Left lung (tissue), 10 donors: ENCODE results near the gene RHOC. TPM values are rescaled to one million over a fixed set of nuclear protein-coding genes. Genes with fewer than 3 reads are reported as not detected.

Source experiments
- ATAC-seq: fragments of 200-7000 bp; cut with Tn5 transposase; one replicate; pipeline ENCODE4 v1.9.1; 2020; ENCODE audit warnings: moderate library complexity
- DNase-seq, 4 donors: peaks; one replicate each; pipeline ENCODE4 v3.0.0-alpha.2; 2013 to 2020
- H3K27ac ChIP-seq, 2 donors: fragments of 200-600 bp; sonication (generic) in 1 of 2; one replicate each; pipeline versions ENCODE4 v1.5.0 to v1.8.0; 2020 to 2021
- H3K27me3 ChIP-seq, 2 donors: fragments of 200-600 bp; sonication (generic) in 1 of 2; one replicate each; pipeline versions ENCODE4 v1.5.0 to v1.8.0; 2020 to 2021
- H3K36me3 ChIP-seq, 2 donors: fragments of 200-600 bp; sonication (generic) in 1 of 2; one replicate each; pipeline versions ENCODE4 v1.5.0 to v1.8.0; 2020 to 2021
- H3K4me1 ChIP-seq, 2 donors: fragments of 200-600 bp; one replicate each; pipeline ENCODE4 v1.8.0; 2021
- H3K4me3 ChIP-seq, 2 donors: fragments of 200-600 bp; sonication (generic) in 1 of 2; one replicate each; pipeline versions ENCODE4 v1.5.0 to v1.8.0; 2020 to 2021; ENCODE audit warnings: mild to moderate bottlenecking in 1 of 2
- H3K9me3 ChIP-seq, 2 donors: fragments of 200-600 bp; sonication (generic) in 1 of 2; one replicate each; pipeline versions ENCODE4 v1.5.0 to v1.8.0; 2020 to 2021
- intact Hi-C, 2 donors: fragments of 100-400 bp; cut with DNase I; formaldehyde crosslinking; loops; one replicate each; pipeline versions ENCODE4 v1.11.2 to v1.14.2; 2022
- polyA plus RNA-seq, 6 donors: library from polyadenylated mRNA; unstranded; fragments of 120-200 nt; gene quantifications; one replicate each; pipeline ENCODE4 v1.2.1, GENCODE V29; 2013; ENCODE audit not compliant: insufficient read length in 6 of 6
- total RNA-seq, 2 donors: library from RNA; stranded (reverse); fragmentation: NEBNext Ultra II Directional; extraction: Animal tissue kit (Norgen Biotek cat#: 25700); gene quantifications; one replicate each; pipeline ENCODE4 v1.2.1, GENCODE V29; 2021
- TF ChIP-seq, protein P1 (sequence below), 2 donors: fragments of 200-600 bp; sonication (generic) in 1 of 2; IDR thresholded peaks; one replicate each; pipeline versions ENCODE4 v1.5.0 to v1.8.0; 2021; ENCODE audit warnings: antibody characterized with exemption in 2 of 2
- donor health status: DM: no; HTN: yes; CAD: no.
- donor health status: DM: no; HTN: no; CAD: no.

Gene RHOC
- total and polyA plus RNA-seq, 8 donors = 195 to 259 (median 208) TPM

DNA sequence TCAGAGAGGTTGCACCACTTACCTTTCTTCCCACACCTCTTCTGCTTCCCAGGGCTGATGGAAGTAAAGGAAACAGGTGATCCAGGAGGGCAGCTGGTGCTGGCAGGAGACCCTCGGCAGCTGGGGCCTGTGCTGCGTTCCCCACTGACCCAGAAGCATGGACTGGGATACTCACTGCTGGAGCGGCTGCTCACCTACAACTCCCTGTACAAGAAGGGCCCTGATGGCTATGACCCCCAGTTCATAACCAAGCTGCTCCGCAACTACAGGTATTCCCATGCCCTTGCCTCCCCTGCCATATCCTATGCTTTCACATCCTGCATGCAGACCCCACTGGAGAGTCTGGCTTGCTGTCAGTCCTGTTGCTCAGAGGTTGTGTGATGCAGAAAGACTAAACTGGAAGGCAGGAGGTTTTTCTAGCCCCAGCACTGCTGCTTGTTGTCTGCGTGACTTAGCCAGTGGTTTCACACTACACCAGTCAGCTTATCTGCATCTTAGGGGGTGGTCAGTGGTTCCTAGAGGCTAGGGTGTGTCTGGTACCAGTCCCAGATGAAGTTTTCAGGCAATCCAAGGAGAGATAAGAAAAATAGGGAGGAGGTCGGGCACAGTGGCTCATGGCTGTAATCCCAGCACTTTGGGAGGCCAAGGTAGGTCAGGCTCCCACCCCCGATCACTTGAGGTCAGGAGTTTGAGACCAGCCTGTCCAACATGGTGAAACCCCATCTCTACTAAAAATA lies 10.2 kb downstream of the RHOC start:
- TF ChIP-seq, protein P1, sequence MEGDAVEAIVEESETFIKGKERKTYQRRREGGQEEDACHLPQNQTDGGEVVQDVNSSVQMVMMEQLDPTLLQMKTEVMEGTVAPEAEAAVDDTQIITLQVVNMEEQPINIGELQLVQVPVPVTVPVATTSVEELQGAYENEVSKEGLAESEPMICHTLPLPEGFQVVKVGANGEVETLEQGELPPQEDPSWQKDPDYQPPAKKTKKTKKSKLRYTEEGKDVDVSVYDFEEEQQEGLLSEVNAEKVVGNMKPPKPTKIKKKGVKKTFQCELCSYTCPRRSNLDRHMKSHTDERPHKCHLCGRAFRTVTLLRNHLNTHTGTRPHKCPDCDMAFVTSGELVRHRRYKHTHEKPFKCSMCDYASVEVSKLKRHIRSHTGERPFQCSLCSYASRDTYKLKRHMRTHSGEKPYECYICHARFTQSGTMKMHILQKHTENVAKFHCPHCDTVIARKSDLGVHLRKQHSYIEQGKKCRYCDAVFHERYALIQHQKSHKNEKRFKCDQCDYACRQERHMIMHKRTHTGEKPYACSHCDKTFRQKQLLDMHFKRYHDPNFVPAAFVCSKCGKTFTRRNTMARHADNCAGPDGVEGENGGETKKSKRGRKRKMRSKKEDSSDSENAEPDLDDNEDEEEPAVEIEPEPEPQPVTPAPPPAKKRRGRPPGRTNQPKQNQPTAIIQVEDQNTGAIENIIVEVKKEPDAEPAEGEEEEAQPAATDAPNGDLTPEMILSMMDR (IDR thresholded peaks at IDR 0.05) = no peak
- H3K27me3 ChIP-seq = no peaks in the 10 kb centered on the region
- H3K27ac ChIP-seq = no peak overlapping the region
- peaks cover 17 to 29% of the 10 kb centered on the region in 2 donors for H3K4me1 ChIP-seq
- no peaks in the 10 kb centered on the region for H3K9me3 ChIP-seq
- peaks cover 0 to 84% of the 10 kb centered on the region in 2 donors for H3K36me3 ChIP-seq
- ATAC-seq (no peak), DNase-seq (no peak)
- intact Hi-C loops = no loop called here
- H3K4me3 ChIP-seq = no peak overlapping the region

DNA sequence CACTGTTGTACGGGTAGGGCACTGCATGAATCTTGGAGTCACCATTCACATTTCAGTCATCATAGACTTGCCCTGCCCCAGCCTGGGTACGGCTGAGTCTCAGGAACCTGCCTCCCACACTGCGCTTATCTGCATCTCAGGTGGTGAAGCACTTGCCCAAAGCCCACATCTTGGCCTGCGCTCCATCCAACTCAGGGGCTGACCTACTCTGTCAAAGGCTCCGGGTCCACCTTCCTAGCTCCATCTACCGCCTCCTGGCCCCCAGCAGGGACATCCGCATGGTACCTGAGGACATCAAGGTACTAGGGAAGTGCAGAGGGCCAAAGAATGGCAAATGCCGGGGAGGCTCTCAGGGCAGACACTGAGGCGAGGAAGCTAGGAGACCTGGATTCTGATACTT lies 11.7 kb downstream of the RHOC start:
- Histone ChIP-seq H3K9me3 (no peaks in the 10 kb centered on the region), H3K4me1 (peaks cover 6 to 15% of the 10 kb centered on the region in 2 donors), H3K27ac (no peak overlapping the region), H3K4me3 (no peak overlapping the region), H3K27me3 (no peaks in the 10 kb centered on the region), H3K36me3 (peaks cover 0 to 89% of the 10 kb centered on the region in 2 donors)
- DNase-seq (no peak), ATAC-seq (no peak)
- intact Hi-C loops = no loop called here
- TF ChIP-seq, protein P1 (IDR thresholded peaks at IDR 0.05) = no peak

DNA sequence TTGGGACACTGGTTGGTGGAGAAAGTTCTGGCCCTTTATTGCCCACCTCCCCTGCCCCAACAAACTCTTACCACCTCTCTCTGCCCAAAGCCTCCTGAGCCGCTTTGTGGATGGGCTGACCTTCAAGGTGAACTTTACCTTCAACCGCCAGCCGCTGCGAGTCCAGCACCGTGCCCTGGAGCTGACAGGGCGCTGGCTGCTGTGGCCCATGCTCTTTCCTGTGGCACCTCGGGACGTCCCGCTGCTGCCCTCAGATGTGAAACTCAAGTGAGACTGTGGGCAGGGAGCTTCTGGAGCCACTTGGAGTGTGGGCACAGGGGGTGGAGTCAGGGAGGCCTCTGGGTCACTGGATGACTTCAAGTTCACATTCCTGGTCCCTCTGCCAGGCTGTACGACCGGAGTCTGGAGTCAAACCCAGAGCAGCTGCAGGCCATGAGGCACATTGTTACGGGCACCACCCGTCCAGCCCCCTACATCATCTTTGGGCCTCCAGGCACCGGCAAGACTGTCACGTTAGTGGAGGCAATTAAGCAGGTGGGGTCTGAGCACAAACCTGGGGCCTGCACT lies 12.5 kb downstream of the RHOC start:
- Histone ChIP-seq H3K4me3 (no peak overlapping the region), H3K4me1 (peaks cover 0 to 7% of the 10 kb centered on the region in 2 donors), H3K36me3 (peaks cover 0 to 89% of the 10 kb centered on the region in 2 donors), H3K27ac (no peak overlapping the region), H3K27me3 (no peaks in the 10 kb centered on the region), H3K9me3 (no peaks in the 10 kb centered on the region)
- DNase-seq = no peak
- ATAC-seq = no peak
- TF ChIP-seq, protein P1 (IDR thresholded peaks at IDR 0.05) = no peak
- intact Hi-C loops = no loop called here

DNA sequence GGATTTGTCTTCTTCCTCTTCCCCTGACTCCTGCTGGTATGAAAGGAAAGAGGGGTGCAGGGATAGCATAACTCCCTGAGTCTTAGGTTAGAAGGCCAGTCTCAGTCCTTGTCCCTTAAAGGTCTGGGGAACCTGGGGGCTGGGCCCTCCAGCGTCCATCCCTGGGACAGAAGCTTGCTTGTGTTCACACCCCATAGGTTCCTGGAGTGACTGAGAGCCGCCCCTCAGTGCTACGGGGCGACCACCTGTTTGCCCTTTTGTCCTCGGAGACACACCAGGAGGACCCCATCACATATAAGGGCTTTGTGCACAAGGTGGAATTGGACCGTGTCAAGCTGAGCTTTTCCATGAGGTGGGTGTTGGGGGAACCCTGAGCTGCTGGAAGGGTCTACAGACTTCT lies 13.1 kb downstream of the RHOC start:
- no peak overlapping the region for H3K4me3 ChIP-seq
- H3K27me3 ChIP-seq = no peaks in the 10 kb centered on the region
- H3K36me3 ChIP-seq = peaks cover 0 to 90% of the 10 kb centered on the region in 2 donors
- peaks cover 0 to under 1% of the 10 kb centered on the region in 2 donors for H3K4me1 ChIP-seq
- TF ChIP-seq, protein P1 (IDR thresholded peaks at IDR 0.05) = no peak
- H3K9me3 ChIP-seq = no peaks in the 10 kb centered on the region
- ATAC-seq (no peak), DNase-seq (no peak)
- intact Hi-C loops = no loop called here
- no peak overlapping the region for H3K27ac ChIP-seq

DNA sequence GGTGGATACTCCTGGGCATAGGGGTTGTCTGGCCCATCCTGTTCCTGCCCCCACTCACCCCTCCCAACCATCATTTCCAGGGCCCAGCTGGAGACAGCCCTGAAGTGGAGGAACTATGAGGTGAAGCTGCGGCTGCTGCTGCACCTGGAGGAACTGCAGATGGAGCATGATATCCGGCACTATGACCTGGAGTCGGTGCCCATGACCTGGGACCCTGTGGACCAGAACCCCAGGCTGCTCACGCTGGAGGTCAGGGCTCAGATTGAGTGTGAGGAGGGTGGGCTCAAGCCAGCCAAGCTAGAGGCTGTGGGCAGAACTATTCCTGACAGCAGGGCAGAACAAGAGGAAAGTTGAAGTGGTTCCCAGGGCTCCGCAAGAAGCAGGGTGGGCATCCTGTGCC lies 14.2 kb downstream of the RHOC start:
- intact Hi-C loops = no loop called here

More for the DNA sequence above, 14.2 kb downstream of the RHOC start:
- peaks cover 0 to 81% of the 10 kb centered on the region in 2 donors for H3K36me3 ChIP-seq
- H3K9me3 ChIP-seq = no peaks in the 10 kb centered on the region
- DNase-seq (no peak), ATAC-seq (no peak)
- no peaks in the 10 kb centered on the region for H3K27me3 ChIP-seq
- no peak overlapping the region for H3K4me3 ChIP-seq
- TF ChIP-seq, protein P1 (IDR thresholded peaks at IDR 0.05) = no peak
- H3K4me1 ChIP-seq = no peaks in the 10 kb centered on the region
- no peak overlapping the region for H3K27ac ChIP-seq
